ENCODE measurements around the gene ATF7.

GRCh38 chr12:53543539-53543938 is 82.6 kb downstream of the ATF7 start:
- TF ChIP-seq THRA (CRISPR knock-in tag; IDR thresholded peaks at IDR 0.05; ENCODE audit: borderline replicate concordance): no peak
- TF ChIP-seq SP1 (IDR thresholded peaks at IDR 0.05): no peak
- no peak for TF ChIP-seq SP1 (CRISPR knock-in tag; IDR thresholded peaks at IDR 0.05)
- TF ChIP-seq NONO (IDR thresholded peaks at IDR 0.05): no peak
- TF ChIP-seq NONO (CRISPR knock-in tag; conservative IDR thresholded peaks at IDR 0.05): no peak
- TF ChIP-seq PRDM15 (CRISPR knock-in tag; IDR thresholded peaks at IDR 0.05): no peak
- no peak for TF ChIP-seq ARID2 (CRISPR knock-in tag; IDR thresholded peaks at IDR 0.05; ENCODE audit: borderline replicate concordance)
- TF ChIP-seq ZNF138 (CRISPR knock-in tag; IDR thresholded peaks at IDR 0.05; ENCODE audit: low read depth): no peak
- TF ChIP-seq SMARCC2 (IDR thresholded peaks at IDR 0.05): no peak
- TF ChIP-seq RNF219 (CRISPR knock-in tag; IDR thresholded peaks at IDR 0.05): no peak
- no peak for TF ChIP-seq ZNF639 (CRISPR knock-in tag; conservative IDR thresholded peaks at IDR 0.05)
- no peak for TF ChIP-seq POLR2A (IDR thresholded peaks at IDR 0.05; ENCODE audit: insufficient read depth in 1 of 2, low read depth in 2 of 2, low read length in 2 of 2)
- TF ChIP-seq ZNF256 (CRISPR knock-in tag; conservative IDR thresholded peaks at IDR 0.05): no peak
- no peak for TF ChIP-seq ETV6 (CRISPR knock-in tag; conservative IDR thresholded peaks at IDR 0.05)
- TF ChIP-seq BCL3 (CRISPR knock-in tag; IDR thresholded peaks at IDR 0.05): no peak
- TF ChIP-seq GZF1 (CRISPR knock-in tag; IDR thresholded peaks at IDR 0.05): no peak

All from HepG2 (cell line).